GM12892 (cell line): ENCODE measurements around the gene WNT3.

ENCODE experiments used
- POLR2A ChIP-seq: IDR thresholded peaks from 2 replicates; pipeline ENCODE4 v1.6.1; 2011; ENCODE audit warnings: low read depth, low read length, control low read depth
- TAF1 ChIP-seq: IDR thresholded peaks from 2 replicates; pipeline ENCODE4 v1.6.1; 2011; ENCODE audit warnings: low read depth, mild to moderate bottlenecking, control low read depth, low read length, borderline replicate concordance

DNA sequence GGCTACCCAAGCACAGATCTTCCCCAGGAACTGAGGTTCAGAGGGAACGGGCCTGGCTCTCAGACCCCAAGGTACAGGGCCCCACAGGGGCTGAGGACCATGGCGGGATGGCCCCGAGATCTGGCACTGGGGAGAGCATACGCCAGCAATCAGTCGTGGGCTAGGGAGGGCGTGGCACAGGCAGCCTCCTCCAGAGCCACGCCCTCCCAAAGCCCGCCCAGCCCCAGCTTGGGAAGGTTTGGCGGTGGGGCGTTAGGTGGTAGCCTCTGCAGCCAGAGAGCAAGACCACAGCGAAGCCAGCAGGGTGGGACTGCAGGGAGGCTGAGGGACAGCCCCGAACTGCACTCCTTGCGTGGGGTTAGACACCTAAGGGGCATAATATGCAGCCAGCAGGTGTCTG is 44.5 kb upstream of the WNT3 start:
- TF ChIP-seq POLR2A (no peak), TAF1 (no peak)
